Left lung (tissue), 10 donors: Measurements from ENCODE around the gene PIGC. TPM values are rescaled to one million over a fixed set of nuclear protein-coding genes. Genes with fewer than 3 reads are reported as not detected.
"Not testable (repeated sequence)": the region's sequence is repeated elsewhere in the genome, so short reads cannot be mapped to it uniquely, and the experiment has no call there.

Experiments used
- ATAC-seq: fragments of 200-7000 bp; cut with Tn5 transposase; one replicate; pipeline ENCODE4 v1.9.1; 2020; ENCODE audit warnings: moderate library complexity
- DNase-seq, 4 donors: peaks; one replicate each; pipeline ENCODE4 v3.0.0-alpha.2; 2013 to 2020
- H3K27ac ChIP-seq, 2 donors: fragments of 200-600 bp; sonication (generic) in 1 of 2; one replicate each; pipeline versions ENCODE4 v1.5.0 to v1.8.0; 2020 to 2021
- H3K27me3 ChIP-seq, 2 donors: fragments of 200-600 bp; sonication (generic) in 1 of 2; one replicate each; pipeline versions ENCODE4 v1.5.0 to v1.8.0; 2020 to 2021
- H3K36me3 ChIP-seq, 2 donors: fragments of 200-600 bp; sonication (generic) in 1 of 2; one replicate each; pipeline versions ENCODE4 v1.5.0 to v1.8.0; 2020 to 2021
- H3K4me1 ChIP-seq, 2 donors: fragments of 200-600 bp; one replicate each; pipeline ENCODE4 v1.8.0; 2021
- H3K4me3 ChIP-seq, 2 donors: fragments of 200-600 bp; sonication (generic) in 1 of 2; one replicate each; pipeline versions ENCODE4 v1.5.0 to v1.8.0; 2020 to 2021; ENCODE audit warnings: mild to moderate bottlenecking in 1 of 2
- H3K9me3 ChIP-seq, 2 donors: fragments of 200-600 bp; sonication (generic) in 1 of 2; one replicate each; pipeline versions ENCODE4 v1.5.0 to v1.8.0; 2020 to 2021
- intact Hi-C, 2 donors: fragments of 100-400 bp; cut with DNase I; formaldehyde crosslinking; loops; one replicate each; pipeline versions ENCODE4 v1.11.2 to v1.14.2; 2022
- polyA plus RNA-seq, 6 donors: library from polyadenylated mRNA; unstranded; fragments of 120-200 nt; gene quantifications; one replicate each; pipeline ENCODE4 v1.2.1, GENCODE V29; 2013; ENCODE audit not compliant: insufficient read length in 6 of 6
- total RNA-seq, 2 donors: library from RNA; stranded (reverse); fragmentation: NEBNext Ultra II Directional; extraction: Animal tissue kit (Norgen Biotek cat#: 25700); gene quantifications; one replicate each; pipeline ENCODE4 v1.2.1, GENCODE V29; 2021
- TF ChIP-seq, protein P1 (sequence below), 2 donors: fragments of 200-600 bp; sonication (generic) in 1 of 2; IDR thresholded peaks; one replicate each; pipeline versions ENCODE4 v1.5.0 to v1.8.0; 2021; ENCODE audit warnings: antibody characterized with exemption in 2 of 2
- donor health status: DM: no; HTN: yes; CAD: no.
- donor health status: DM: no; HTN: no; CAD: no.

Gene PIGC
- total and polyA plus RNA-seq, 8 donors = 22.3 to 45.8 (median 44.1) TPM

DNA sequence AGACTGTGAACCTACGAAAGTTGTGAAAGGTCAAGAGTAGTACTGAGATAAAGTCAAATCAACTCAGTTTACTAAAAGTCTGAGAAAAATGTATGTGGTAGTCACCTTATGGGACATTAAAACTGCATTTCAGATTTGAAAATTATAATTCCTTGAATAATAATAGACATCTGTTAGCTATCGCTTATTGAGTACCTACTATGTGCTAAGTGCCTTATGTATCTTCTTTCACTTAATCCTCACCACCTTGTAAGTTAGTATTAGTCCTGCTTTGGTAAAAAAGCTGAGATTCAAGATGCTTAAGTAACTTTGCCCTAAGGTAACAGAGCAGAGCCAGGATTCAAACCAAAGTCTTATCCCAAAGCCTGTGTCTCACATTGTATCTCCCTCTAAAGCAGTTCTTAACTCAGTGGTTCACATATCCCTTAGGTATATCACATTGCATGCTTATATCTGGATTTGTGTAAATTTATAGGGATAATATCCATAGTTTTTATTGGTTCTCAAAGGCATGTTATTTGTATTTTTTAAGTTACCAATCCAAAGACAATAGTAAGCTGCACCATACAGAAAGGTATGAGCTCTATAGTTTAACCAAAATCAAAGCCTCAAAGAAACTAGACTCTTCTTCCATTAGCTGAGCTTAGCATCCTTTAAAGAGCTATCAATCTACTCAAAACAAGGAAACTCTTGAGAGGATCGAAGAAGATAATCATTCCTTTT, 865 bp downstream of the PIGC start:
- intact Hi-C loops = no loop called here
- no peaks in the 10 kb centered on the region for H3K27me3 ChIP-seq
- H3K27ac ChIP-seq = peak overlapping the region in 1 of 2 donors; percentile 87
- no peak for ATAC-seq
- H3K4me3 ChIP-seq = peak overlapping the region; percentile 80 to 81
- H3K36me3 ChIP-seq = peaks cover 0 to 6% of the 10 kb centered on the region in 2 donors
- H3K9me3 ChIP-seq = peaks cover 0 to under 1% of the 10 kb centered on the region in 2 donors
- TF ChIP-seq, protein P1, sequence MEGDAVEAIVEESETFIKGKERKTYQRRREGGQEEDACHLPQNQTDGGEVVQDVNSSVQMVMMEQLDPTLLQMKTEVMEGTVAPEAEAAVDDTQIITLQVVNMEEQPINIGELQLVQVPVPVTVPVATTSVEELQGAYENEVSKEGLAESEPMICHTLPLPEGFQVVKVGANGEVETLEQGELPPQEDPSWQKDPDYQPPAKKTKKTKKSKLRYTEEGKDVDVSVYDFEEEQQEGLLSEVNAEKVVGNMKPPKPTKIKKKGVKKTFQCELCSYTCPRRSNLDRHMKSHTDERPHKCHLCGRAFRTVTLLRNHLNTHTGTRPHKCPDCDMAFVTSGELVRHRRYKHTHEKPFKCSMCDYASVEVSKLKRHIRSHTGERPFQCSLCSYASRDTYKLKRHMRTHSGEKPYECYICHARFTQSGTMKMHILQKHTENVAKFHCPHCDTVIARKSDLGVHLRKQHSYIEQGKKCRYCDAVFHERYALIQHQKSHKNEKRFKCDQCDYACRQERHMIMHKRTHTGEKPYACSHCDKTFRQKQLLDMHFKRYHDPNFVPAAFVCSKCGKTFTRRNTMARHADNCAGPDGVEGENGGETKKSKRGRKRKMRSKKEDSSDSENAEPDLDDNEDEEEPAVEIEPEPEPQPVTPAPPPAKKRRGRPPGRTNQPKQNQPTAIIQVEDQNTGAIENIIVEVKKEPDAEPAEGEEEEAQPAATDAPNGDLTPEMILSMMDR (IDR thresholded peaks at IDR 0.05) = no peak
- H3K4me1 ChIP-seq = peaks cover 10 to 38% of the 10 kb centered on the region in 2 donors
- DNase-seq = no peak

- TF ChIP-seq, protein P1 (IDR thresholded peaks at IDR 0.05) = no peak
- H3K4me1 ChIP-seq = peaks cover 10 to 32% of the 10 kb centered on the region in 2 donors
- H3K27ac ChIP-seq = no peak overlapping the region
- H3K9me3 ChIP-seq = peaks cover 0 to 4% of the 10 kb centered on the region in 2 donors
- no peak for DNase-seq
- ATAC-seq = no peak
- peaks cover 0 to 6% of the 10 kb centered on the region in 2 donors for H3K36me3 ChIP-seq
- no peak overlapping the region for H3K4me3 ChIP-seq
- H3K27me3 ChIP-seq = no peaks in the 10 kb centered on the region
- intact Hi-C loops = no loop called here
Measured at GRCh38 chr1:172442404-172442803, 1.5 kb downstream of the PIGC start.

GRCh38 chr1:172437183-172437582, 6.7 kb downstream of the PIGC start:
- Histone ChIP-seq H3K4me1 (peaks cover 0 to 13% of the 10 kb centered on the region in 2 donors), H3K9me3 (peaks cover 0 to 11% of the 10 kb centered on the region in 2 donors)
- not testable (repeated sequence) for H3K36me3 ChIP-seq, H3K27me3 ChIP-seq, H3K4me3 ChIP-seq, DNase-seq, ATAC-seq, H3K27ac ChIP-seq
- intact Hi-C loops = loop anchor here in 1 of 2 donors (10.0 kb wide), 1 partner anchor 432 kb away; no protein-coding TSS in a partner anchor

DNA sequence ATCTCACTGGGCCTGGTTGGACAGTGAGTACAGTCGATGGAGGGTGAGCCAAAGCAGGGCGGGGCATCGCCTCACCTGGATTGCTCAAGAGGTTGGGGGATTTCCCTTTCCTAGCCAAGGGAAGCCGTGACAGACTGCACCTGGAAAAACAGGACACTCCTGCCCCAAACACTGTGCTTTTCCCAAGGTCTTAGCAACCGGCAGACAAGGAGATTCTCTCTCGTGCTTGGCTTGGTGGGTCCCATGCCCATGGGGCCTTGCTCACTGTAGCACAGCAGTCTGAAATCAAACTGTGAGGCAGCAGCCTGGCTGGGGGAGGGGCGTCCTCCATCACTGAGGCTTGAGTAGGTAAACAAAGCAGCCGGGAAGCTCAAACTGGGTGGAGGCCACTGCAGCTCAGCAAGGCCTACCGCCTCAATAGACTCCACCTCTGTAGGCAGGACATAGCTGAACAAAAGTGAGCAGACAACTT, 12.1 kb downstream of the PIGC start:
- H3K9me3 ChIP-seq = peaks cover 0 to 3% of the 10 kb centered on the region in 2 donors
- no peaks in the 10 kb centered on the region for H3K36me3 ChIP-seq
- intact Hi-C loops = loop anchor here in 1 of 2 donors (10.0 kb wide), 1 partner anchor 427 kb away; no protein-coding TSS in a partner anchor
- no peak overlapping the region for H3K4me3 ChIP-seq
- TF ChIP-seq, protein P1 (IDR thresholded peaks at IDR 0.05) = no peak
- peaks cover 0 to 5% of the 10 kb centered on the region in 2 donors for H3K4me1 ChIP-seq
- H3K27me3 ChIP-seq = no peaks in the 10 kb centered on the region
- ATAC-seq (peak; percentile 92), DNase-seq (peak in 2 of 4 donors; percentile 59 to 73)
- peak overlapping the region in 1 of 2 donors; percentile 5 for H3K27ac ChIP-seq

DNA sequence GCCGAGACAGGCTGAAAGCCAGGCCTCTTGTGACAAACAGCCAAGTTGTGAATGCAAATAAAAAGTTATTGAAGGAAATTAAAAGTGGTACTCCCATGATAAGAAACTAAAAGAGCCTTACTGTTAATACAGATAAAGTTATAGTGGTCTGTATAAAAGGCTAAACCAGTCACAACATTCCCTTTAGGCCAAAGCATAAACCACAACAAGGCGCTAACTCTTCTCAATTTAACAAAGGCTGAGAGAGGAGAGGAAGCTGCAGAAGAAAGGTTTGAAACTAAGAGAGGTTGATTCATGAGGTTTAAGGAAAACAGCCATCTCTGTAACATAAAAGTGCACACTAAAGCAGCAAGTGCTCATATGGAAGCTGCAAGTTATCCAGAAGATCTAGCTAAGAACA, 12.7 kb downstream of the PIGC start:
- Histone ChIP-seq H3K27ac (peak overlapping the region in 1 of 2 donors; percentile 7), H3K36me3 (no peaks in the 10 kb centered on the region), H3K4me3 (no peak overlapping the region), H3K27me3 (no peaks in the 10 kb centered on the region), H3K9me3 (peaks cover 0 to 3% of the 10 kb centered on the region in 2 donors), H3K4me1 (peaks cover 0 to 5% of the 10 kb centered on the region in 2 donors)
- ATAC-seq (peak; percentile 6), DNase-seq (no peak)
- intact Hi-C loops = loop anchor here in 1 of 2 donors (10.0 kb wide), 1 partner anchor 426 kb away; no protein-coding TSS in a partner anchor
- TF ChIP-seq, protein P1 (IDR thresholded peaks at IDR 0.05) = no peak
